ENCODE results near the gene ARID5B. TPM values are rescaled to one million over a fixed set of nuclear protein-coding genes. Genes with fewer than 3 reads are reported as not detected.

The ARID5B gene
- total RNA-seq, 4 donors from 2014 or later = 7.6 to 36.3 (median 21.2) TPM

DNA sequence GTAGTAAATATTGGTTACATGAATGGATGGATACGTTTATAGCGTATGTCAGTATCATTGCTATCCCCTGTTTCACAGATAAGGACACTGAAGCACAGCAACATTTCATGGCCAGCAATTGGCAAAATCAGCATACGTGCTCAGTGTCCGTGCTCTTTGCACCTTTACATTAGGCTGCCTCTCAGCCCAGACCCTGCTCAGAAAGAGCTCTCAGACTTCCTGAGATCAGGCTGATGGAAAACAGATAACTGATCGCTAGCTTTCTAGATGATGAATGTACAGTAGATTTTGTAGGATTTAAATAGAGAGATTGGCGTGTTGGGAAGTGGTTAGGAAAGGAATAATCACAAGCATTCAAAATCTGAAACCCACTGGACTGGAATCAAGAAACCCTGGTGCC, 106.7 kb downstream of the ARID5B start:
- TF ChIP-seq, protein P1, sequence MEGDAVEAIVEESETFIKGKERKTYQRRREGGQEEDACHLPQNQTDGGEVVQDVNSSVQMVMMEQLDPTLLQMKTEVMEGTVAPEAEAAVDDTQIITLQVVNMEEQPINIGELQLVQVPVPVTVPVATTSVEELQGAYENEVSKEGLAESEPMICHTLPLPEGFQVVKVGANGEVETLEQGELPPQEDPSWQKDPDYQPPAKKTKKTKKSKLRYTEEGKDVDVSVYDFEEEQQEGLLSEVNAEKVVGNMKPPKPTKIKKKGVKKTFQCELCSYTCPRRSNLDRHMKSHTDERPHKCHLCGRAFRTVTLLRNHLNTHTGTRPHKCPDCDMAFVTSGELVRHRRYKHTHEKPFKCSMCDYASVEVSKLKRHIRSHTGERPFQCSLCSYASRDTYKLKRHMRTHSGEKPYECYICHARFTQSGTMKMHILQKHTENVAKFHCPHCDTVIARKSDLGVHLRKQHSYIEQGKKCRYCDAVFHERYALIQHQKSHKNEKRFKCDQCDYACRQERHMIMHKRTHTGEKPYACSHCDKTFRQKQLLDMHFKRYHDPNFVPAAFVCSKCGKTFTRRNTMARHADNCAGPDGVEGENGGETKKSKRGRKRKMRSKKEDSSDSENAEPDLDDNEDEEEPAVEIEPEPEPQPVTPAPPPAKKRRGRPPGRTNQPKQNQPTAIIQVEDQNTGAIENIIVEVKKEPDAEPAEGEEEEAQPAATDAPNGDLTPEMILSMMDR (IDR thresholded peaks at IDR 0.05) = no peak
- TF ChIP-seq POLR2A (IDR thresholded peaks at IDR 0.05) = no peak
- Histone ChIP-seq H3K36me3 (no peaks in the 10 kb centered on the region), H3K27me3 (no peaks in the 10 kb centered on the region), H3K9me3 (no peaks in the 10 kb centered on the region), H3K4me1 (no peaks in the 10 kb centered on the region), H3K27ac (no peak overlapping the region), H3K4me3 (replicated peaks in 1 of 3) (no peak overlapping the region)
- intact Hi-C loops (cut with DNase I) = no loop called here
- DNase-seq = no peak
- WGBS, 2 donors = 95% methylated on average over 6 of the region's 6 CpGs

DNA sequence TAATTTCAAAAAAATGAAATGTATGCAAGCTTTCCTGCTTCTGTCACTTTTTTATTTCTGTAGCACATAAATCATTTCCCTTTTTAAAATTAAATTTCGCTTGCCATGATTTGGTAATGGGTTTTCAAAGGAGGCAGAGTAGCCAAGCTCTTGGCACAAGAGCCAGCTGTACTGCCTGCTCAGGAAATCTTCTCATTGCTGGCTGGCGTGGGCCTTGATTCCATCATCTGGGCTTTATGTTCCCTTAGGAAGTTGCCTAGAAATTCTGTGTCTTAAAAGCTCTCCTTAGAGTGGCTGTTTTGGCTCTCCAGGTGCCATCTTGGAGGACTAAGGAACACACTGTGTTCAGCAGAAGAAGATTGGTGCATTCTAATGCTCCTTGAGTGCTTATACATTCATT, 107.4 kb downstream of the ARID5B start:
- Histone ChIP-seq H3K27me3 (no peaks in the 10 kb centered on the region), H3K4me3 (replicated peaks in 1 of 3) (no peak overlapping the region), H3K4me1 (no peaks in the 10 kb centered on the region), H3K36me3 (no peaks in the 10 kb centered on the region), H3K9me3 (no peaks in the 10 kb centered on the region), H3K27ac (no peak overlapping the region)
- no peak for DNase-seq
- TF ChIP-seq, protein P1 (IDR thresholded peaks at IDR 0.05) = no peak
- TF ChIP-seq POLR2A (IDR thresholded peaks at IDR 0.05) = no peak
- intact Hi-C loops (cut with DNase I) = no loop called here
- WGBS, 2 donors = 87 to 99% methylated on average over 2 of the region's 2 CpGs

DNA sequence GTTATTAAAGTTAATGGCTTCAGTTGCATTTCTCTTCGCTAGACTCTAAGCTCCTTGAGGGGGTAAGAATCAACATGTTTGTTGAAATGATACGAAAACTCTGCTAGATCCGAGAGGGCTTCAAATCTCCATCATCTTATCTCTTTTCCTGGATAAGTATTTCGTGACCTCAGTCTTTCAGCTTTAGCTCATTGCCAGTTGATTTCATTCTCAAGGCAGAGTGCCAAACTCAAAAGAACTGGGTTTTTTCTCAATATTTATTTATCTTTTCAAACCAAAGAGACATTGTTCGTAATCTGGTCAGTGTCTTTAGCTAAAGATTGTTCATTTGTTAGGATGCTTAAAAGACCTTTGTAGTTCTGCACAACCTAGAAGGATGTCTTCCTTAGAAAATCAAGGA, 108.9 kb downstream of the ARID5B start:
- H3K27me3 ChIP-seq = no peaks in the 10 kb centered on the region
- H3K36me3 ChIP-seq = no peaks in the 10 kb centered on the region
- no peak overlapping the region for H3K27ac ChIP-seq
- no peaks in the 10 kb centered on the region for H3K4me1 ChIP-seq
- no peak for TF ChIP-seq POLR2A (IDR thresholded peaks at IDR 0.05)
- TF ChIP-seq, protein P1 (IDR thresholded peaks at IDR 0.05) = no peak
- intact Hi-C loops (cut with DNase I) = no loop called here
- WGBS, 2 donors = 85 to 89% methylated on average over 5 of the region's 5 CpGs
- H3K4me3 ChIP-seq (replicated peaks in 1 of 3) = no peak overlapping the region
- no peak for DNase-seq
- H3K9me3 ChIP-seq = no peaks in the 10 kb centered on the region

DNA sequence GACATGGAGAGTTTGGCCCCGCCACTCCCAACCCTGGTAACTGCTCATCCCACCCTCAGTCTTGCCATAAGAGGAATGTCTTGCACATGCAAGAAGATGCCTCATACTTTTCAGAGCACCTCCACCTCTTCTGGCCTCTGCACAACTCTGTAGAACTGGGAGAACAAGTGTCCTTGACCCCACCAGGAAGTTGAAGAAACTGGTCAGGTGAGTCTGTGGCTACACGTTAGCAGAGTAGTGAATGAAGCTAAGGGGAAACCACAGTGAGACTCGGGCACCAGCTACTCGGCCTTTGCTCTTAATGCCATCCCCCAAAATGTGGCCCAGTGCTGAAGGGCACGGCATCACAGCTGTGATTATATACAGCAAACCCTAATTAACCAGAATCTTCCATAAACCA, 110.1 kb downstream of the ARID5B start:
- H3K36me3 ChIP-seq = no peaks in the 10 kb centered on the region
- WGBS, 2 donors = 61 to 67% methylated on average over 5 of the region's 5 CpGs
- no peak for DNase-seq
- H3K9me3 ChIP-seq = no peaks in the 10 kb centered on the region
- no peak overlapping the region for H3K4me3 ChIP-seq (replicated peaks in 1 of 3)
- TF ChIP-seq, protein P1 (IDR thresholded peaks at IDR 0.05) = no peak
- no peak overlapping the region for H3K27ac ChIP-seq
- intact Hi-C loops (cut with DNase I) = no loop called here
- no peaks in the 10 kb centered on the region for H3K4me1 ChIP-seq
- H3K27me3 ChIP-seq = no peaks in the 10 kb centered on the region

DNA sequence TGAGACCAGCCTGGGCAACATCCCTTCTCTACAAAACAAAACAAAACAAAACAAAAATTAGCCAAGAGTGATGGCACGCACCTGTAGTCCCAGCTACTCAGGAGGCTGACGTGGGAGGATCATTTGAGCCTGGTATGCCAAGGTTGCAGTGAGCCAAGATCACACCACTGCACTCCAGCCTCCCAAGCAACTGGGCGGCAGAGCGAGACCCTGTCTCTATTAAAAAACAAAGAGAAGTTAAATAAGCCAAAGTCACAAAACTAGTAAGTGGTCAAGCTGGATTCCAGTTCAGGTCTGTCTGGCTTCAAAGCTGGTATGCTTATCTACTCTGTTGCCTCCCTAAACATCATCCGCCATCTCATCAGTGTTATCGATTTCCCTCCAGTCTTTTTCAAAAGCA, 110.8 kb downstream of the ARID5B start:
- no peaks in the 10 kb centered on the region for H3K27me3 ChIP-seq
- 91 to 92% methylated on average over 6 of the region's 6 CpGs for WGBS, 2 donors
- intact Hi-C loops (cut with DNase I) = no loop called here
- no peaks in the 10 kb centered on the region for H3K9me3 ChIP-seq
- no peaks in the 10 kb centered on the region for H3K36me3 ChIP-seq
- no peak overlapping the region for H3K27ac ChIP-seq
- TF ChIP-seq, protein P1 (IDR thresholded peaks at IDR 0.05) = no peak
- TF ChIP-seq POLR2A (IDR thresholded peaks at IDR 0.05) = no peak
- H3K4me3 ChIP-seq (replicated peaks in 1 of 3) = no peak overlapping the region
- H3K4me1 ChIP-seq = no peaks in the 10 kb centered on the region
- DNase-seq = no peak
